ENCODE results near the gene TMEM82. TPM values are rescaled to one million over a fixed set of nuclear protein-coding genes. Genes with fewer than 3 reads are reported as not detected.

TMEM82 gene
- total RNA-seq, 1 experiment from 2014 or later, result not detected

- H3K4me2 ChIP-seq (ENCODE audit: low read depth, low read length, poor library complexity, severe bottlenecking), result no peak overlapping the region
- H3K9me2 ChIP-seq (replicated peaks; ENCODE audit: insufficient read depth, low read length), result no peaks in the 10 kb centered on the region
- no peaks in the 10 kb centered on the region for H3K9me3 ChIP-seq (ENCODE audit: low read length)
- no peaks in the 10 kb centered on the region for H3K4me1 ChIP-seq (ENCODE audit: low read length)
- H3K9ac ChIP-seq (ENCODE audit: low read length), result no peak overlapping the region
- DNase-seq, result no peak
- H4K20me1 ChIP-seq (ENCODE audit: insufficient read depth, low read depth, low read length), result no peaks in the 10 kb centered on the region
- H3K4me3 ChIP-seq (ENCODE audit: low read length), result no peak overlapping the region
- no peaks in the 10 kb centered on the region for H3K27me3 ChIP-seq (ENCODE audit: low read length)
- no peak overlapping the region for H2AFZ ChIP-seq (ENCODE audit: low read length)
- no peak overlapping the region for H3K27ac ChIP-seq (ENCODE audit: low read length)
- H3K79me2 ChIP-seq (ENCODE audit: low read length), result no peaks in the 10 kb centered on the region
- no peaks in the 10 kb centered on the region for H3K36me3 ChIP-seq (ENCODE audit: insufficient read depth, low read length)
Measured at GRCh38 chr1:15730936-15731335, 11.4 kb upstream of the TMEM82 start.

- Histone ChIP-seq H3K27ac (ENCODE audit: low read length) (no peak overlapping the region), H3K9me2 (replicated peaks; ENCODE audit: insufficient read depth, low read length) (no peaks in the 10 kb centered on the region), H3K4me3 (ENCODE audit: low read length) (no peak overlapping the region), H3K27me3 (ENCODE audit: low read length) (no peaks in the 10 kb centered on the region), H3K36me3 (ENCODE audit: insufficient read depth, low read length) (no peaks in the 10 kb centered on the region), H3K79me2 (ENCODE audit: low read length) (no peaks in the 10 kb centered on the region), H4K20me1 (ENCODE audit: insufficient read depth, low read depth, low read length) (no peaks in the 10 kb centered on the region), H3K9ac (ENCODE audit: low read length) (no peak overlapping the region), H2AFZ (ENCODE audit: low read length) (no peak overlapping the region), H3K9me3 (ENCODE audit: low read length) (no peaks in the 10 kb centered on the region), H3K4me1 (ENCODE audit: low read length) (no peaks in the 10 kb centered on the region), H3K4me2 (ENCODE audit: low read depth, low read length, poor library complexity, severe bottlenecking) (no peak overlapping the region)
- no peak for DNase-seq
Measured at GRCh38 chr1:15731735-15732685, 10.3 kb upstream of the TMEM82 start.

- H3K4me2 ChIP-seq (ENCODE audit: low read depth, low read length, poor library complexity, severe bottlenecking), result no peak overlapping the region
- no peak overlapping the region for H3K4me3 ChIP-seq (ENCODE audit: low read length)
- no peaks in the 10 kb centered on the region for H3K36me3 ChIP-seq (ENCODE audit: insufficient read depth, low read length)
- H3K27ac ChIP-seq (ENCODE audit: low read length), result no peak overlapping the region
- no peaks in the 10 kb centered on the region for H3K9me2 ChIP-seq (replicated peaks; ENCODE audit: insufficient read depth, low read length)
- H4K20me1 ChIP-seq (ENCODE audit: insufficient read depth, low read depth, low read length), result no peaks in the 10 kb centered on the region
- no peak for DNase-seq
- H2AFZ ChIP-seq (ENCODE audit: low read length), result no peak overlapping the region
- H3K9me3 ChIP-seq (ENCODE audit: low read length), result no peaks in the 10 kb centered on the region
- H3K9ac ChIP-seq (ENCODE audit: low read length), result no peak overlapping the region
- H3K27me3 ChIP-seq (ENCODE audit: low read length), result no peaks in the 10 kb centered on the region
- H3K79me2 ChIP-seq (ENCODE audit: low read length), result no peaks in the 10 kb centered on the region
- no peaks in the 10 kb centered on the region for H3K4me1 ChIP-seq (ENCODE audit: low read length)
Measured at GRCh38 chr1:15732686-15733081, 9.6 kb upstream of the TMEM82 start.

- no peak for DNase-seq
- Histone ChIP-seq H3K4me3 (ENCODE audit: low read length) (no peak overlapping the region), H2AFZ (ENCODE audit: low read length) (no peak overlapping the region), H4K20me1 (ENCODE audit: insufficient read depth, low read depth, low read length) (no peaks in the 10 kb centered on the region), H3K9me2 (replicated peaks; ENCODE audit: insufficient read depth, low read length) (no peaks in the 10 kb centered on the region), H3K27ac (ENCODE audit: low read length) (no peak overlapping the region), H3K79me2 (ENCODE audit: low read length) (no peaks in the 10 kb centered on the region), H3K4me2 (ENCODE audit: low read depth, low read length, poor library complexity, severe bottlenecking) (no peak overlapping the region), H3K9me3 (ENCODE audit: low read length) (no peaks in the 10 kb centered on the region), H3K4me1 (ENCODE audit: low read length) (no peaks in the 10 kb centered on the region), H3K27me3 (ENCODE audit: low read length) (no peaks in the 10 kb centered on the region), H3K9ac (ENCODE audit: low read length) (no peak overlapping the region), H3K36me3 (ENCODE audit: insufficient read depth, low read length) (no peaks in the 10 kb centered on the region)
Measured at GRCh38 chr1:15733218-15733725, 9.0 kb upstream of the TMEM82 start.

- no peaks in the 10 kb centered on the region for H3K79me2 ChIP-seq (ENCODE audit: low read length)
- H3K9me3 ChIP-seq (ENCODE audit: low read length), result no peaks in the 10 kb centered on the region
- H4K20me1 ChIP-seq (ENCODE audit: insufficient read depth, low read depth, low read length), result no peaks in the 10 kb centered on the region
- H3K9ac ChIP-seq (ENCODE audit: low read length), result no peak overlapping the region
- H3K27me3 ChIP-seq (ENCODE audit: low read length), result no peaks in the 10 kb centered on the region
- no peak overlapping the region for H2AFZ ChIP-seq (ENCODE audit: low read length)
- H3K4me2 ChIP-seq (ENCODE audit: low read depth, low read length, poor library complexity, severe bottlenecking), result no peak overlapping the region
- no peaks in the 10 kb centered on the region for H3K4me1 ChIP-seq (ENCODE audit: low read length)
- no peak overlapping the region for H3K27ac ChIP-seq (ENCODE audit: low read length)
- no peak for DNase-seq
- H3K36me3 ChIP-seq (ENCODE audit: insufficient read depth, low read length), result no peaks in the 10 kb centered on the region
- H3K4me3 ChIP-seq (ENCODE audit: low read length), result no peak overlapping the region
- H3K9me2 ChIP-seq (replicated peaks; ENCODE audit: insufficient read depth, low read length), result no peaks in the 10 kb centered on the region
Measured at GRCh38 chr1:15733726-15734226, 8.5 kb upstream of the TMEM82 start.

- Histone ChIP-seq H3K4me3 (ENCODE audit: low read length) (no peak overlapping the region), H3K9me2 (replicated peaks; ENCODE audit: insufficient read depth, low read length) (no peaks in the 10 kb centered on the region), H3K27me3 (ENCODE audit: low read length) (no peaks in the 10 kb centered on the region), H3K4me2 (ENCODE audit: low read depth, low read length, poor library complexity, severe bottlenecking) (no peak overlapping the region), H3K4me1 (ENCODE audit: low read length) (no peaks in the 10 kb centered on the region), H2AFZ (ENCODE audit: low read length) (no peak overlapping the region), H3K36me3 (ENCODE audit: insufficient read depth, low read length) (no peaks in the 10 kb centered on the region), H3K79me2 (ENCODE audit: low read length) (no peaks in the 10 kb centered on the region), H3K9ac (ENCODE audit: low read length) (no peak overlapping the region), H3K27ac (ENCODE audit: low read length) (no peak overlapping the region), H4K20me1 (ENCODE audit: insufficient read depth, low read depth, low read length) (no peaks in the 10 kb centered on the region), H3K9me3 (ENCODE audit: low read length) (no peaks in the 10 kb centered on the region)
- DNase-seq, result no peak
Measured at GRCh38 chr1:15734296-15734695, 8.0 kb upstream of the TMEM82 start.

GRCh38 chr1:15734901-15735300 lies 7.4 kb upstream of the TMEM82 start:
- Histone ChIP-seq H3K9ac (ENCODE audit: low read length) (no peak overlapping the region), H3K79me2 (ENCODE audit: low read length) (no peaks in the 10 kb centered on the region), H3K27me3 (ENCODE audit: low read length) (no peaks in the 10 kb centered on the region), H3K4me3 (ENCODE audit: low read length) (no peak overlapping the region), H3K27ac (ENCODE audit: low read length) (no peak overlapping the region), H4K20me1 (ENCODE audit: insufficient read depth, low read depth, low read length) (no peaks in the 10 kb centered on the region), H3K9me2 (replicated peaks; ENCODE audit: insufficient read depth, low read length) (no peaks in the 10 kb centered on the region), H3K36me3 (ENCODE audit: insufficient read depth, low read length) (no peaks in the 10 kb centered on the region), H3K4me1 (ENCODE audit: low read length) (no peaks in the 10 kb centered on the region), H3K4me2 (ENCODE audit: low read depth, low read length, poor library complexity, severe bottlenecking) (no peak overlapping the region), H3K9me3 (ENCODE audit: low read length) (no peaks in the 10 kb centered on the region), H2AFZ (ENCODE audit: low read length) (no peak overlapping the region)
- DNase-seq, result no peak

- H3K9me3 ChIP-seq (ENCODE audit: low read length), result no peaks in the 10 kb centered on the region
- H3K4me2 ChIP-seq (ENCODE audit: low read depth, low read length, poor library complexity, severe bottlenecking), result no peak overlapping the region
- H3K4me1 ChIP-seq (ENCODE audit: low read length), result no peaks in the 10 kb centered on the region
- no peak overlapping the region for H3K27ac ChIP-seq (ENCODE audit: low read length)
- no peak overlapping the region for H3K4me3 ChIP-seq (ENCODE audit: low read length)
- no peaks in the 10 kb centered on the region for H4K20me1 ChIP-seq (ENCODE audit: insufficient read depth, low read depth, low read length)
- no peaks in the 10 kb centered on the region for H3K79me2 ChIP-seq (ENCODE audit: low read length)
- no peak overlapping the region for H3K9ac ChIP-seq (ENCODE audit: low read length)
- H2AFZ ChIP-seq (ENCODE audit: low read length), result no peak overlapping the region
- no peaks in the 10 kb centered on the region for H3K9me2 ChIP-seq (replicated peaks; ENCODE audit: insufficient read depth, low read length)
- H3K36me3 ChIP-seq (ENCODE audit: insufficient read depth, low read length), result no peaks in the 10 kb centered on the region
- peak; percentile 54 for DNase-seq
- H3K27me3 ChIP-seq (ENCODE audit: low read length), result no peaks in the 10 kb centered on the region
Measured at GRCh38 chr1:15735304-15736037, 6.8 kb upstream of the TMEM82 start.
